ENCODE results near the gene PTPRK.

PTPRK gene

GRCh38 chr6:128064540-128064895 lies 455.9 kb downstream of the PTPRK start:
- H3F3A ChIP-seq (ENCODE audit: insufficient read depth, low read length) = no peaks in the 10 kb centered on the region
- no peak for TF ChIP-seq EZH2 (IDR thresholded peaks at IDR 0.05; ENCODE audit: borderline replicate concordance, low read length)
- no peak overlapping the region for H3K27ac ChIP-seq (ENCODE audit: low read depth, low read length, poor library complexity, severe bottlenecking)
- H3K9me2 ChIP-seq (ENCODE audit: low read depth, low read length) = no peaks in the 10 kb centered on the region
- no peaks in the 10 kb centered on the region for H3K79me2 ChIP-seq (ENCODE audit: insufficient read depth, low read length)
- no peak overlapping the region for H3K9ac ChIP-seq (ENCODE audit: low read length)
- no peak overlapping the region for H3K4me3 ChIP-seq (ENCODE audit: low read depth, low read length, poor library complexity, severe bottlenecking)
- H3K36me3 ChIP-seq (ENCODE audit: insufficient read depth, low read length) = no peaks in the 10 kb centered on the region
- no peaks in the 10 kb centered on the region for H3K9me3 ChIP-seq (ENCODE audit: low read length)
- H2AFZ ChIP-seq (ENCODE audit: low read length) = no peak overlapping the region
- H3K27me3 ChIP-seq (ENCODE audit: insufficient read depth, low read length) = no peaks in the 10 kb centered on the region
- no peak overlapping the region for H3K4me2 ChIP-seq (ENCODE audit: low read length)
- no peaks in the 10 kb centered on the region for H4K20me1 ChIP-seq (ENCODE audit: insufficient read depth, low read length)
- H3K4me1 ChIP-seq (ENCODE audit: insufficient read depth, low read length, severe bottlenecking) = no peaks in the 10 kb centered on the region

DNA sequence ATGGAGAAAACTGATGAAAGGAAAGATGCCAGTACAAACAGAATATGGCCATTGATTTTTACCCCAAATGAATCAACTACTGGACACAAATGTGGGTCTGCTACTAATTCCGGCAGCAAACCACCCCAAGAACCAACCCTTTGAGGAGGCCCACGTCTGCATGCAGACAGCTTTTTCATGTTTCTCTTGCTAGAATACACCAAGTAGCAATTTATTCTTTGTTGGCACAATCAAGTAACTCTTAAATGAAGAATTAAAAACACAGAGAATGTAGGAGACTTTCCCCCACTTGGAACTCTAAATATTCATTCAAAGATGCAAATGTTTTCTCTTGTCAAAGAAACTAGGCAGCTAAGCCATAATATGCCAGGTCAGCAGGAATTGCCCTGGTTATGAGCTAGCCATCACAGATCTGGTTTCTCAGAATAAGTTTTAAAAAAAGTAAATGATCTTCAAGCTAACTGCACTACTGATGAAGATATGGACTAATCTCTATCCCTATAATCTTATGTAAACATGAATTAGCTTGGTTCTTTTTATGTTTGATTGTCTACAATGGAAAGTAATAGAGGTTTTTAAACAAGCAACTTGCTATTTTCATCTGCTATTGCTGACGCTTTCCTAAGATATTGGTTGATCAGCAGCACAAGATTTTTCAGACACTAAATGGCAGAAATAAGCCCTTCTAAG lies 456.4 kb downstream of the PTPRK start:
- no peak overlapping the region for H2AFZ ChIP-seq (ENCODE audit: low read length)
- H3K9me3 ChIP-seq (ENCODE audit: low read length) = no peaks in the 10 kb centered on the region

GRCh38 chr6:128062882-128063603 lies 457.4 kb downstream of the PTPRK start:
- Histone ChIP-seq H3K9ac (ENCODE audit: low read length) (no peak overlapping the region), H3F3A (ENCODE audit: insufficient read depth, low read length) (no peaks in the 10 kb centered on the region), H4K20me1 (ENCODE audit: insufficient read depth, low read length) (no peaks in the 10 kb centered on the region), H2AFZ (ENCODE audit: low read length) (no peak overlapping the region), H3K4me1 (ENCODE audit: insufficient read depth, low read length, severe bottlenecking) (no peaks in the 10 kb centered on the region), H3K9me3 (ENCODE audit: low read length) (no peaks in the 10 kb centered on the region), H3K27ac (ENCODE audit: low read depth, low read length, poor library complexity, severe bottlenecking) (no peak overlapping the region), H3K4me3 (ENCODE audit: low read depth, low read length, poor library complexity, severe bottlenecking) (no peak overlapping the region), H3K9me2 (ENCODE audit: low read depth, low read length) (no peaks in the 10 kb centered on the region), H3K4me2 (ENCODE audit: low read length) (no peak overlapping the region), H3K79me2 (ENCODE audit: insufficient read depth, low read length) (no peaks in the 10 kb centered on the region), H3K27me3 (ENCODE audit: insufficient read depth, low read length) (no peaks in the 10 kb centered on the region), H3K36me3 (ENCODE audit: insufficient read depth, low read length) (no peaks in the 10 kb centered on the region)
- no peak for TF ChIP-seq CTCF (IDR thresholded peaks at IDR 0.05; ENCODE audit: low read length)
- no peak for TF ChIP-seq EZH2 (IDR thresholded peaks at IDR 0.05; ENCODE audit: borderline replicate concordance, low read length)

More for the DNA sequence above, 456.4 kb downstream of the PTPRK start:
- Histone ChIP-seq H3K27ac (ENCODE audit: low read depth, low read length, poor library complexity, severe bottlenecking) (no peak overlapping the region), H3K4me1 (ENCODE audit: insufficient read depth, low read length, severe bottlenecking) (no peaks in the 10 kb centered on the region), H3K36me3 (ENCODE audit: insufficient read depth, low read length) (no peaks in the 10 kb centered on the region), H3K9ac (ENCODE audit: low read length) (no peak overlapping the region), H3K4me3 (ENCODE audit: low read depth, low read length, poor library complexity, severe bottlenecking) (no peak overlapping the region), H3F3A (ENCODE audit: insufficient read depth, low read length) (no peaks in the 10 kb centered on the region), H3K79me2 (ENCODE audit: insufficient read depth, low read length) (no peaks in the 10 kb centered on the region), H3K4me2 (ENCODE audit: low read length) (no peak overlapping the region), H3K9me2 (ENCODE audit: low read depth, low read length) (no peaks in the 10 kb centered on the region), H4K20me1 (ENCODE audit: insufficient read depth, low read length) (no peaks in the 10 kb centered on the region), H3K27me3 (ENCODE audit: insufficient read depth, low read length) (no peaks in the 10 kb centered on the region)
- TF ChIP-seq CTCF (IDR thresholded peaks at IDR 0.05; ENCODE audit: low read length) (no peak), EZH2 (IDR thresholded peaks at IDR 0.05; ENCODE audit: borderline replicate concordance, low read length) (no peak)
